ENCODE data around the gene MAMLD1. TPM values are rescaled to one million over a fixed set of nuclear protein-coding genes. Genes with fewer than 3 reads are reported as not detected.

MAMLD1 gene
- total RNA-seq, 1 donor from 2014 or later = 0.25 TPM

GRCh38 chrX:150513544-150513943 lies 150.4 kb downstream of the MAMLD1 start:
- DNase-seq = no peak
- Mint-ChIP-seq H3K4me3 (ENCODE audit: unreplicated experiment) (no peak overlapping the region), H3K4me1 (ENCODE audit: low read depth, unreplicated experiment) (no peaks in the 10 kb centered on the region), H3K36me3 (ENCODE audit: unreplicated experiment) (no peaks in the 10 kb centered on the region), H3K9me3 (ENCODE audit: unreplicated experiment) (no peaks in the 10 kb centered on the region), H3K27me3 (ENCODE audit: unreplicated experiment) (no peaks in the 10 kb centered on the region), H3K27ac (ENCODE audit: unreplicated experiment) (no peak overlapping the region)
- TF ChIP-seq CTCF (IDR thresholded peaks at IDR 0.05; ENCODE audit: partially characterized antibody, unreplicated experiment) = no peak

GRCh38 chrX:150514462-150514861 lies 151.3 kb downstream of the MAMLD1 start:
- no peak for DNase-seq
- H3K4me1 Mint-ChIP-seq (ENCODE audit: low read depth, unreplicated experiment) = no peaks in the 10 kb centered on the region
- H3K4me3 Mint-ChIP-seq (ENCODE audit: unreplicated experiment) = no peak overlapping the region
- H3K27me3 Mint-ChIP-seq (ENCODE audit: unreplicated experiment) = no peaks in the 10 kb centered on the region
- H3K36me3 Mint-ChIP-seq (ENCODE audit: unreplicated experiment) = no peaks in the 10 kb centered on the region
- H3K27ac Mint-ChIP-seq (ENCODE audit: unreplicated experiment) = no peak overlapping the region
- TF ChIP-seq CTCF (IDR thresholded peaks at IDR 0.05; ENCODE audit: partially characterized antibody, unreplicated experiment) = no peak
- H3K9me3 Mint-ChIP-seq (ENCODE audit: unreplicated experiment) = no peaks in the 10 kb centered on the region

GRCh38 chrX:150515801-150516200 lies 152.7 kb downstream of the MAMLD1 start:
- H3K9me3 Mint-ChIP-seq (ENCODE audit: unreplicated experiment) = no peaks in the 10 kb centered on the region
- no peak overlapping the region for H3K4me3 Mint-ChIP-seq (ENCODE audit: unreplicated experiment)
- H3K27ac Mint-ChIP-seq (ENCODE audit: unreplicated experiment) = no peak overlapping the region
- H3K36me3 Mint-ChIP-seq (ENCODE audit: unreplicated experiment) = no peaks in the 10 kb centered on the region
- no peak for DNase-seq
- no peaks in the 10 kb centered on the region for H3K4me1 Mint-ChIP-seq (ENCODE audit: low read depth, unreplicated experiment)
- H3K27me3 Mint-ChIP-seq (ENCODE audit: unreplicated experiment) = no peaks in the 10 kb centered on the region
- TF ChIP-seq CTCF (IDR thresholded peaks at IDR 0.05; ENCODE audit: partially characterized antibody, unreplicated experiment) = no peak

GRCh38 chrX:150517303-150517910 lies 154.3 kb downstream of the MAMLD1 start:
- Mint-ChIP-seq H3K4me1 (ENCODE audit: low read depth, unreplicated experiment) (no peaks in the 10 kb centered on the region), H3K4me3 (ENCODE audit: unreplicated experiment) (no peak overlapping the region), H3K36me3 (ENCODE audit: unreplicated experiment) (no peaks in the 10 kb centered on the region), H3K27ac (ENCODE audit: unreplicated experiment) (no peak overlapping the region), H3K9me3 (ENCODE audit: unreplicated experiment) (no peaks in the 10 kb centered on the region), H3K27me3 (ENCODE audit: unreplicated experiment) (no peaks in the 10 kb centered on the region)
- TF ChIP-seq CTCF (IDR thresholded peaks at IDR 0.05; ENCODE audit: partially characterized antibody, unreplicated experiment) = no peak
- no peak for DNase-seq

- DNase-seq = no peak
- no peaks in the 10 kb centered on the region for H3K9me3 Mint-ChIP-seq (ENCODE audit: unreplicated experiment)
- H3K4me1 Mint-ChIP-seq (ENCODE audit: low read depth, unreplicated experiment) = peaks cover 2% of the 10 kb centered on the region
- no peak overlapping the region for H3K27ac Mint-ChIP-seq (ENCODE audit: unreplicated experiment)
- no peak for TF ChIP-seq CTCF (IDR thresholded peaks at IDR 0.05; ENCODE audit: partially characterized antibody, unreplicated experiment)
- no peak overlapping the region for H3K4me3 Mint-ChIP-seq (ENCODE audit: unreplicated experiment)
- no peaks in the 10 kb centered on the region for H3K36me3 Mint-ChIP-seq (ENCODE audit: unreplicated experiment)
- no peaks in the 10 kb centered on the region for H3K27me3 Mint-ChIP-seq (ENCODE audit: unreplicated experiment)
These were observed 159.4 kb downstream of the MAMLD1 start for GRCh38 chrX:150522494-150522893.
